Measurements from ENCODE around the gene ZFPL1.

- TF ChIP-seq CTCF (IDR thresholded peaks at IDR 0.05) (peak in 2 of 4 experiments; percentile 29 to 30), POLR2A (IDR thresholded peaks at IDR 0.05) (peak; percentile 57)
Measured at GRCh38 chr11:65083834-65084597, at the start of gene ZFPL1, which contains the start of gene CDCA5.
